H1 (cell line): ENCODE results near the gene PRDM1. TPM values are rescaled to one million over a fixed set of nuclear protein-coding genes. Genes with fewer than 3 reads are reported as not detected.
A peak's percentile ranks its signal among the peaks of the same experiment; 100 is the strongest.

Experiments
- CTCF ChIA-PET: fragments of 300-600 bp; sonication (Branson Sonifier 250); formaldehyde crosslinking; loops from one replicate; lab custom pipeline; 2021; ENCODE audit not compliant: partially characterized antibody; lab: Charles Lee
- POLR2A ChIA-PET: fragments of 300-600 bp; sonication (Branson Sonifier 250); formaldehyde crosslinking; loops from one replicate; lab custom pipeline; 2021; ENCODE audit warnings: inconsistent platforms; ENCODE audit not compliant: partially characterized antibody; lab: Charles Lee
- DNase-seq, 2 experiments: peaks; one replicate each; pipeline versions ENCODE4 v3.0.0 to v3.0.0-alpha.2; 2010 to 2022; ENCODE audit warnings: low spot score in 2 of 2, low read depth in 1 of 2, mixed read lengths in 1 of 2
- FAIRE-seq: peaks from 2 replicates; lab custom pipeline; 2011; peaks lifted over from hg19 to GRCh38; lab: Jason Lieb, UNC
- H2AFZ ChIP-seq: 2 replicates; pipeline ENCODE4 v1.8.1; 2012; ENCODE audit warnings: low read length, inconsistent platforms
- H2AK5ac ChIP-seq: 2 replicates; pipeline ENCODE4 v1.6.1; 2013; ENCODE audit warnings: low read depth, low read length
- H2BK120ac ChIP-seq: replicated peaks from 2 replicates; pipeline ENCODE3; 2013; ENCODE audit warnings: low read depth, low read length, inconsistent platforms
- H2BK12ac ChIP-seq: 2 replicates; pipeline ENCODE4 v1.6.1; 2013; ENCODE audit warnings: low read depth, low read length
- H2BK15ac ChIP-seq: 2 replicates; pipeline ENCODE4 v1.6.1; 2013; ENCODE audit warnings: low read length
- H2BK20ac ChIP-seq: 2 replicates; pipeline ENCODE4 v1.6.1; 2013; ENCODE audit warnings: low read length
- H2BK5ac ChIP-seq: 2 replicates; pipeline ENCODE4 v1.6.1; 2013; ENCODE audit warnings: low read depth, low read length
- H3K14ac ChIP-seq: 2 replicates; pipeline ENCODE4 v1.6.1; 2013; ENCODE audit warnings: inconsistent platforms; ENCODE audit not compliant: insufficient read length
- H3K18ac ChIP-seq: 2 replicates; pipeline ENCODE4 v1.6.1; 2013; ENCODE audit warnings: low read length; ENCODE audit errors: extremely low read depth
- H3K23ac ChIP-seq: 2 replicates; pipeline ENCODE4 v1.6.1; 2013; ENCODE audit warnings: inconsistent platforms; ENCODE audit not compliant: insufficient read length
- H3K23me2 ChIP-seq: 2 replicates; pipeline ENCODE4 v1.6.1; 2013; ENCODE audit warnings: low read depth, low read length
- H3K27ac ChIP-seq: 2 replicates; pipeline ENCODE4 v1.6.1; 2011; ENCODE audit warnings: low read depth, low read length, inconsistent platforms
- H3K27me3 ChIP-seq, 4 experiments: replicated peaks in 1 of 4; 1 replicate in 1 of 4; 2 replicates in 3 of 4; pipeline versions ENCODE4 v1.6.1 to v1.8.1; 2011 to 2013; ENCODE audit warnings: low read length in 3 of 4, mild to moderate bottlenecking in 3 of 4, inconsistent platforms in 2 of 4, mixed read lengths in 2 of 4, moderate library complexity in 1 of 4; ENCODE audit not compliant: control insufficient read depth in 3 of 4, insufficient read depth in 3 of 4; ENCODE audit errors: extremely low read depth in 1 of 4
- H3K36me3 ChIP-seq, 4 experiments: 2 replicates each; pipeline versions ENCODE4 v1.6.1 to v1.8.1; 2011 to 2013; ENCODE audit warnings: mild to moderate bottlenecking in 4 of 4, low read length in 3 of 4, moderate library complexity in 2 of 4, control low read depth in 1 of 4, inconsistent platforms in 1 of 4; ENCODE audit not compliant: insufficient read depth in 4 of 4, control insufficient read depth in 2 of 4
- H3K4ac ChIP-seq: replicated peaks from 2 replicates; pipeline ENCODE3; 2013; ENCODE audit warnings: low read length, low read depth, mixed read lengths, inconsistent platforms; ENCODE audit not compliant: insufficient read length
- H3K4me1 ChIP-seq, 4 experiments: replicated peaks in 1 of 4; 1 replicate in 1 of 4; 2 replicates in 3 of 4; pipeline versions ENCODE4 v1.6.1 to v1.8.1; 2011 to 2013; ENCODE audit warnings: low read length in 3 of 4, inconsistent platforms in 2 of 4, mixed read lengths in 1 of 4; ENCODE audit not compliant: insufficient read depth in 4 of 4, control insufficient read depth in 3 of 4
- H3K4me2 ChIP-seq, 2 experiments: 2 replicates each; pipeline versions ENCODE4 v1.6.1 to v1.8.1; 2011 to 2013; ENCODE audit warnings: low read depth in 2 of 2, low read length in 2 of 2, control low read depth in 1 of 2, inconsistent platforms in 1 of 2, mild to moderate bottlenecking in 1 of 2; ENCODE audit not compliant: insufficient read depth in 1 of 2
- H3K4me3 ChIP-seq, 4 experiments: fragments of 200-600, 300-600 bp in 1 of 4; sonication (generic), shearing (Covaris generic), sonication (Bioruptor Twin) in 1 of 4; 2 replicates each; pipeline versions ENCODE4 v1.5.1 to v1.8.1; 2011 to 2016; ENCODE audit warnings: low read length in 4 of 4, low read depth in 3 of 4, control low read depth in 2 of 4, inconsistent platforms in 2 of 4, mild to moderate bottlenecking in 2 of 4, mixed read lengths in 1 of 4, moderate library complexity in 1 of 4; ENCODE audit not compliant: insufficient read depth in 2 of 4; ENCODE audit errors: extremely low read depth in 1 of 4
- H3K56ac ChIP-seq: replicated peaks from 2 replicates; pipeline ENCODE3; 2013; ENCODE audit warnings: low read depth, mild to moderate bottlenecking, mixed read lengths, low read length, inconsistent platforms; ENCODE audit not compliant: insufficient read length
- H3K79me1 ChIP-seq: 2 replicates; pipeline ENCODE4 v1.6.1; 2013; ENCODE audit warnings: low read depth, low read length, control low read depth
- H3K79me2 ChIP-seq, 2 experiments: 2 replicates each; pipeline versions ENCODE4 v1.6.1 to v1.8.1; 2012 to 2013; ENCODE audit warnings: low read length in 2 of 2, mild to moderate bottlenecking in 2 of 2, inconsistent platforms in 1 of 2; ENCODE audit not compliant: insufficient read depth in 2 of 2, control insufficient read depth in 1 of 2
- H3K9ac ChIP-seq, 4 experiments: replicated peaks in 1 of 4; 1 replicate in 1 of 4; 2 replicates in 3 of 4; pipeline versions ENCODE4 v1.6.1 to v1.8.1; 2011 to 2013; ENCODE audit warnings: low read depth in 3 of 4, low read length in 3 of 4, control low read depth in 2 of 4, mild to moderate bottlenecking in 2 of 4, moderate library complexity in 2 of 4, inconsistent platforms in 1 of 4; ENCODE audit errors: extremely low read depth in 1 of 4
- H3K9me3 ChIP-seq, 2 experiments: 2 replicates each; pipeline versions ENCODE4 v1.6.1 to v1.8.1; 2012 to 2013; ENCODE audit warnings: mild to moderate bottlenecking in 2 of 2, moderate library complexity in 2 of 2, control low read depth in 1 of 2, inconsistent platforms in 1 of 2, low read depth in 1 of 2, low read length in 1 of 2, mixed read lengths in 1 of 2; ENCODE audit not compliant: insufficient read depth in 2 of 2
- H4K20me1 ChIP-seq, 2 experiments: replicated peaks in 1 of 2; 2 replicates each; pipeline versions ENCODE3 to v1.8.1; 2011 to 2013; ENCODE audit warnings: inconsistent platforms in 2 of 2, low read length in 2 of 2, mild to moderate bottlenecking in 1 of 2; ENCODE audit not compliant: insufficient read depth in 2 of 2, control insufficient read depth in 1 of 2
- H4K5ac ChIP-seq: 2 replicates; pipeline ENCODE4 v1.6.1; 2013; ENCODE audit warnings: low read length, low read depth, mixed read lengths, inconsistent platforms; ENCODE audit not compliant: insufficient read length
- H4K8ac ChIP-seq: 2 replicates; pipeline ENCODE4 v1.8.0; 2013; ENCODE audit warnings: mild to moderate bottlenecking, moderate library complexity, low read length, inconsistent platforms; ENCODE audit not compliant: insufficient read depth; ENCODE audit errors: extremely low read depth
- H4K91ac ChIP-seq: replicated peaks from 2 replicates; pipeline ENCODE3; 2013; ENCODE audit warnings: low read length, mixed read lengths, inconsistent platforms; ENCODE audit not compliant: insufficient read length
- ASH2L ChIP-seq: fragments of 200-600, 300-600 bp; sonication (generic); IDR thresholded peaks from one replicate; pipeline ENCODE4 v1.7.1; 2017; ENCODE audit warnings: low read length
- CBX5 ChIP-seq: fragments of 300-800, 300-1000 bp; sonication (generic); IDR thresholded peaks from 2 replicates; pipeline ENCODE4 v1.7.1; 2016; ENCODE audit warnings: antibody characterized with exemption, low read length, low read depth
- HDAC6 ChIP-seq: IDR thresholded peaks from one replicate; pipeline ENCODE4 v1.7.1; 2012; ENCODE audit warnings: low read depth, mild to moderate bottlenecking, inconsistent platforms, low read length, moderate library complexity
- KDM1A ChIP-seq: fragments of 200-600, 300-600 bp; sonication (generic); IDR thresholded peaks from 2 replicates; pipeline ENCODE4 v1.7.1; 2016; ENCODE audit warnings: mild to moderate bottlenecking, low read length, borderline replicate concordance
- RAD21 ChIP-seq, 2 experiments: IDR thresholded peaks in 1 of 2; conservative IDR thresholded peaks in 1 of 2; 2 replicates each; pipeline ENCODE4 v1.6.1; 2011; ENCODE audit warnings: low read depth in 2 of 2, low read length in 2 of 2, improper control_type of control experiment in 1 of 2, inconsistent platforms in 1 of 2, mild to moderate bottlenecking in 1 of 2, moderate library complexity in 1 of 2
- RBBP5 ChIP-seq: IDR thresholded peaks from 2 replicates; pipeline ENCODE4 v1.7.1; 2012; ENCODE audit warnings: low read depth, mild to moderate bottlenecking, inconsistent platforms, low read length, moderate library complexity, borderline replicate concordance
- RNF2 ChIP-seq: fragments of 200-900, 300-1000 bp; sonication (generic); IDR thresholded peaks from 2 replicates; pipeline ENCODE4 v1.7.1; 2016; ENCODE audit warnings: borderline replicate concordance, low read depth, mild to moderate bottlenecking, antibody characterized with exemption, low read length; ENCODE audit not compliant: poor library complexity, severe bottlenecking; ENCODE audit errors: missing control alignments
- SIX5 ChIP-seq: IDR thresholded peaks from 2 replicates; pipeline ENCODE4 v1.6.1; 2011; ENCODE audit warnings: mild to moderate bottlenecking, low read depth, low read length
- SP4 ChIP-seq: IDR thresholded peaks from 2 replicates; pipeline ENCODE4 v1.6.1; 2012; ENCODE audit warnings: low read length, inconsistent platforms
- WGBS, 2 experiments: shearing (Covaris generic) in 1 of 2; methylation state at CpG; one replicate each; pipeline versions ENCODE4 v1.1.6 to v1.1.7; 2013 to 2015; ENCODE audit warnings: low lambda C conversion rate in 2 of 2, mixed read lengths in 2 of 2, inconsistent platforms in 1 of 2, low coverage in 1 of 2, missing lambda C conversion rate in 1 of 2; ENCODE audit not compliant: insufficient replicate concordance in 2 of 2, insufficient coverage in 1 of 2, insufficient read length in 1 of 2; ENCODE audit errors: extremely low coverage in 1 of 2, missing lambda C conversion rate in 1 of 2; 5-methylcytosine and 5-hydroxymethylcytosine counted together
- polyA plus RNA-seq, 7 experiments: library from polyadenylated mRNA; depleted of rRNA in 3 of 7; stranded (reverse) in 5 of 7; unstranded in 2 of 7; fragments of >200 nt in 5 of 7; fragments of 200-250 nt in 2 of 7; gene quantifications; 1 replicate in 5 of 7; 2 replicates in 1 of 7; 4 replicates in 1 of 7; pipeline versions ENCODE4 v1.2.1 to v1.2.3, GENCODE V29; 2011 to 2013; ENCODE audit warnings: missing spikeins in 2 of 7, mixed read lengths in 2 of 7
- total RNA-seq: library from RNA; stranded (reverse); fragmentation: NEBNext Ultra II Directional; extraction: Animal tissue kit (Norgen Biotek cat#: 25700); gene quantifications from 2 replicates; pipeline ENCODE4 v1.2.1, GENCODE V29; 2021
- TF ChIP-seq, protein P1 (sequence below), 3 experiments: IDR thresholded peaks; 1 replicate in 2 of 3; 2 replicates in 1 of 3; pipeline versions ENCODE4 v1.5.1 to v1.6.1; 2011; ENCODE audit warnings: low read length in 3 of 3, mild to moderate bottlenecking in 3 of 3, inconsistent platforms in 2 of 3, low read depth in 1 of 3, moderate library complexity in 1 of 3; ENCODE audit not compliant: insufficient read depth in 1 of 3; ENCODE audit errors: control extremely low read depth in 1 of 3

PRDM1 gene
- total and polyA plus RNA-seq, 2 of the 8 experiments (the other 6 are each of a cell fraction or from before 2014, with no cell fraction given), result 0.21 to 0.74 TPM

DNA sequence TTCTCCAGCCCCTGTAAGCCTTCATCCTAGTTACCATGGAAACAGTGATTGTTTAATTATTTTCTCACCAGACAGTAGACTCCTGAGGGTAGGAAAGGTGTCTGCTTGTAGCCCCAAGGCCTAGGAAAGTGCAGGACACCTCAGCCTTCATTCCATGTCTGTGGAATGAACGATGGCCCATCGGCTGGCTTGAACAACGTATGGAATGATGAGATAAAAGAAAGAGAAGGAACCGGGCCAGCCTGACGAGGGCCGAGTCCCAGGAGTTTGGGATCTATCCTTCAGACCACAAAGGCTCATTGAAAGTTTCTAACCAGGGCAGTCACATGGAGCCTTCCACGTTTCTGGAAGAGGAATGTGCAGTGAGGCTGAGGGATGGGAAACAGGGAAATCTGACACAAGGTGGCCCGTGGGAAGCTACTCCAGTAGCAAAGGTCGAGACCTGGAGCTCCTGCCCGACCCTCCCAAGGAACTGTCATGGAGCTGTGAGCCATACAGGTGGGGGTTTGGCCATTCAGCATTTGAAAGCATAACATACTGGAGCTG is 46.1 kb downstream of the PRDM1 start:
- Histone ChIP-seq H3K27ac (no peak overlapping the region), H3K18ac (no peak overlapping the region), H2BK120ac (no peak overlapping the region), H3K9ac (no peak overlapping the region), H3K79me2 (no peaks in the 10 kb centered on the region), H3K4me1 (peaks cover 0 to 3% (median 0%) of the 10 kb centered on the region in 4 experiments; a peak in 1 of 7 replicates), H4K8ac (no peak overlapping the region), H3K23ac (no peak overlapping the region), H3K23me2 (no peaks in the 10 kb centered on the region), H4K91ac (no peak overlapping the region), H3K4me2 (no peak overlapping the region), H2AFZ (no peak overlapping the region), H4K5ac (no peak overlapping the region), H2BK5ac (no peak overlapping the region), H2BK15ac (no peak overlapping the region), H2AK5ac (no peak overlapping the region), H2BK12ac (0 out of 2 replicates have a peak overlapping the region, but pooled peaks have one; percentile 50), H3K14ac (no peak overlapping the region), H4K20me1 (no peaks in the 10 kb centered on the region), H3K36me3 (no peaks in the 10 kb centered on the region), H3K4me3 (no peak overlapping the region), H2BK20ac (no peak overlapping the region), H3K79me1 (no peaks in the 10 kb centered on the region), H3K27me3 (no peaks in the 10 kb centered on the region), H3K9me3 (no peaks in the 10 kb centered on the region), H3K4ac (no peak overlapping the region), H3K56ac (no peak overlapping the region)
- FAIRE-seq, result no peak
- ChIA-PET POLR2A (interaction anchor here (0.6 kb wide), 1 partner anchor 190 kb away, joined by 3 read pairs; no protein-coding TSS in a partner anchor), CTCF (no interaction called here)
- no peak for DNase-seq
- 89% methylated on average over 10 of the region's 10 CpGs; no CpG with 5 or more reads in 1 of the 2 experiments for WGBS, 2 experiments
- TF ChIP-seq RBBP5 (no peak), RNF2 (no peak), ASH2L (no peak), CBX5 (no peak), KDM1A (no peak), SP4 (no peak), RAD21 (IDR thresholded peaks at IDR 0.05 in 1 of 2, conservative IDR thresholded peaks at IDR 0.05 in 1 of 2; ENCODE audit: low read depth in 2 of 2, low read length in 2 of 2) (no peak), SIX5 (no peak), HDAC6 (no peak)
- TF ChIP-seq, protein P1, sequence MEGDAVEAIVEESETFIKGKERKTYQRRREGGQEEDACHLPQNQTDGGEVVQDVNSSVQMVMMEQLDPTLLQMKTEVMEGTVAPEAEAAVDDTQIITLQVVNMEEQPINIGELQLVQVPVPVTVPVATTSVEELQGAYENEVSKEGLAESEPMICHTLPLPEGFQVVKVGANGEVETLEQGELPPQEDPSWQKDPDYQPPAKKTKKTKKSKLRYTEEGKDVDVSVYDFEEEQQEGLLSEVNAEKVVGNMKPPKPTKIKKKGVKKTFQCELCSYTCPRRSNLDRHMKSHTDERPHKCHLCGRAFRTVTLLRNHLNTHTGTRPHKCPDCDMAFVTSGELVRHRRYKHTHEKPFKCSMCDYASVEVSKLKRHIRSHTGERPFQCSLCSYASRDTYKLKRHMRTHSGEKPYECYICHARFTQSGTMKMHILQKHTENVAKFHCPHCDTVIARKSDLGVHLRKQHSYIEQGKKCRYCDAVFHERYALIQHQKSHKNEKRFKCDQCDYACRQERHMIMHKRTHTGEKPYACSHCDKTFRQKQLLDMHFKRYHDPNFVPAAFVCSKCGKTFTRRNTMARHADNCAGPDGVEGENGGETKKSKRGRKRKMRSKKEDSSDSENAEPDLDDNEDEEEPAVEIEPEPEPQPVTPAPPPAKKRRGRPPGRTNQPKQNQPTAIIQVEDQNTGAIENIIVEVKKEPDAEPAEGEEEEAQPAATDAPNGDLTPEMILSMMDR (IDR thresholded peaks at IDR 0.05; ENCODE audit: control extremely low read depth in 1 of 3, insufficient read depth in 1 of 3, low read depth in 1 of 3, low read length in 3 of 3), result no peak
